ENCODE results near the gene PTPRT. TPM values are rescaled to one million over a fixed set of nuclear protein-coding genes. Genes with fewer than 3 reads are reported as not detected.

Gene PTPRT
- total and polyA plus RNA-seq, 2 of the 13 experiments (the other 11 are each of a cell fraction or from before 2014, with no cell fraction given): under 0.01 to 0.09 TPM

- Histone ChIP-seq H4K20me1 (ENCODE audit: insufficient read depth, low read length) (no peaks in the 10 kb centered on the region), H3K79me2 (ENCODE audit: insufficient read depth, low read length) (no peaks in the 10 kb centered on the region), H3K9me3 (ENCODE audit: low read length) (0 out of 2 replicates have a peak, but pooled peaks cover 4% of the 10 kb centered on the region), H3K9ac (ENCODE audit: insufficient read depth, low read depth, low read length) (no peak overlapping the region), H2AFZ (ENCODE audit: low read length) (no peak overlapping the region), H3K4me3 (replicated peaks in 1 of 3; ENCODE audit: insufficient read depth in 1 of 3, low read depth in 2 of 3, low read length in 3 of 3) (no peak overlapping the region), H3K4me2 (ENCODE audit: low read depth, low read length) (no peak overlapping the region), H3K27me3 (ENCODE audit: control insufficient read depth in 1 of 2, insufficient read depth in 2 of 2, low read length in 2 of 2) (no peaks in the 10 kb centered on the region), H3K36me3 (replicated peaks in 1 of 2; ENCODE audit: control insufficient read depth in 1 of 2, insufficient read depth in 2 of 2, low read length in 2 of 2) (no peaks in the 10 kb centered on the region), H3K27ac (ENCODE audit: extremely low read length, insufficient read depth, low read length) (no peak overlapping the region), H3K4me1 (ENCODE audit: insufficient read depth, low read length) (no peaks in the 10 kb centered on the region)
- FAIRE-seq (no peak), ATAC-seq (no peak), DNase-seq (ENCODE audit: low spot score) (no peak)
- ChIA-PET CTCF (ENCODE audit: low intra/inter-chr PET ratio, low total read pairs) (no interaction called here), POLR2A (no interaction called here)
- BruUV-seq (replicated peaks): no TSS peak
- no peak for TF ChIP-seq IRX3 (CRISPR knock-in tag; IDR thresholded peaks at IDR 0.05; ENCODE audit: borderline replicate concordance, low read depth)
- in situ Hi-C loops (cut with HindIII; ENCODE audit: extremely low pct_ligation_motif_present, low pct_unique_long_range_greater_than_20kb): no loop called here
- 54% methylated on average over 10 of the region's 10 CpGs for WGBS (ENCODE audit: low lambda C conversion rate)
- intact Hi-C loops (cut with micrococcal nuclease; ENCODE audit: unreplicated experiment): no loop called here
Observed at GRCh38 chr20:42085366-42085765, 1104.3 kb downstream of the PTPRT start.

DNA sequence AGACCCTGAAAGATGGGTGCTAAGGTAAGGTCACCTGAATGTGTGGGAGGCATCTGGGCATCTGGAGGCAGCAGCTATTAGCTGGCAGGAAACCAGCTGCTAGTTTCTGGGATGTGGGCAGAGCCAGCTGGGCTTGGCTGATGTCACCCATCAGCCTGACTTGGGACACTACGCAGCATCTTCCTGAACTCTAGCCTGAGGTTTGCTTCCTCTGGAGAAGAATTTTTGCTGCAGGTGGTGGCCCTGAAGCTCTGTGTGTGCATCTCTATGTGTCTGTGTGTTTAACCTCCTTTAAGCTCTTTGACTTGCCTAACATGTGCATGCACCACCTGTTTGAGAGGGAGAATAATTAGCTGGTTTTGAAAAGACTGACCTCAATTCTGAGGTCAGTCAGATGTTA lies 1106.4 kb downstream of the PTPRT start:
- ChIA-PET CTCF (ENCODE audit: low intra/inter-chr PET ratio, low total read pairs) (no interaction called here), POLR2A (no interaction called here)
- intact Hi-C loops (cut with micrococcal nuclease; ENCODE audit: unreplicated experiment) (no loop called here), in situ Hi-C loops (cut with HindIII; ENCODE audit: extremely low pct_ligation_motif_present, low pct_unique_long_range_greater_than_20kb) (no loop called here)
- no peak for ATAC-seq
- H3K4me1 ChIP-seq (ENCODE audit: insufficient read depth, low read length): no peaks in the 10 kb centered on the region
- BruUV-seq (replicated peaks): no TSS peak
- H4K20me1 ChIP-seq (ENCODE audit: insufficient read depth, low read length): no peaks in the 10 kb centered on the region
- 0 out of 2 replicates have a peak, but pooled peaks cover 4% of the 10 kb centered on the region for H3K9me3 ChIP-seq (ENCODE audit: low read length)
- 67% methylated on average over 1 of the region's 1 CpG for WGBS (ENCODE audit: low lambda C conversion rate)
- H3K9ac ChIP-seq (ENCODE audit: insufficient read depth, low read depth, low read length): no peak overlapping the region
- H3K27ac ChIP-seq (ENCODE audit: extremely low read length, insufficient read depth, low read length): no peak overlapping the region
- H3K79me2 ChIP-seq (ENCODE audit: insufficient read depth, low read length): no peaks in the 10 kb centered on the region
- H3K4me3 ChIP-seq (replicated peaks in 1 of 3; ENCODE audit: insufficient read depth in 1 of 3, low read depth in 2 of 3, low read length in 3 of 3): no peak overlapping the region
- DNase-seq (ENCODE audit: low spot score): no peak
- H2AFZ ChIP-seq (ENCODE audit: low read length): no peak overlapping the region
- H3K27me3 ChIP-seq (ENCODE audit: control insufficient read depth in 1 of 2, insufficient read depth in 2 of 2, low read length in 2 of 2): no peaks in the 10 kb centered on the region
- no peak for FAIRE-seq
- H3K36me3 ChIP-seq (replicated peaks in 1 of 2; ENCODE audit: control insufficient read depth in 1 of 2, insufficient read depth in 2 of 2, low read length in 2 of 2): no peaks in the 10 kb centered on the region
- no peak overlapping the region for H3K4me2 ChIP-seq (ENCODE audit: low read depth, low read length)
- no peak for TF ChIP-seq ZNF710 (CRISPR knock-in tag; IDR thresholded peaks at IDR 0.05; ENCODE audit: borderline replicate concordance)
- no peak for TF ChIP-seq MTF2 (CRISPR knock-in tag; IDR thresholded peaks at IDR 0.05; ENCODE audit: borderline replicate concordance)
- TF ChIP-seq PRDM10 (CRISPR knock-in tag; IDR thresholded peaks at IDR 0.05; ENCODE audit: low read depth): no peak
- no peak for TF ChIP-seq MXI1 (IDR thresholded peaks at IDR 0.05; ENCODE audit: borderline replicate concordance, low read depth, low read length)
- no peak for TF ChIP-seq CREM (IDR thresholded peaks at IDR 0.05)
- no peak for TF ChIP-seq CREM (CRISPR knock-in tag; IDR thresholded peaks at IDR 0.05)
- no peak for TF ChIP-seq SMARCC2 (IDR thresholded peaks at IDR 0.05)
- TF ChIP-seq, protein P1, sequence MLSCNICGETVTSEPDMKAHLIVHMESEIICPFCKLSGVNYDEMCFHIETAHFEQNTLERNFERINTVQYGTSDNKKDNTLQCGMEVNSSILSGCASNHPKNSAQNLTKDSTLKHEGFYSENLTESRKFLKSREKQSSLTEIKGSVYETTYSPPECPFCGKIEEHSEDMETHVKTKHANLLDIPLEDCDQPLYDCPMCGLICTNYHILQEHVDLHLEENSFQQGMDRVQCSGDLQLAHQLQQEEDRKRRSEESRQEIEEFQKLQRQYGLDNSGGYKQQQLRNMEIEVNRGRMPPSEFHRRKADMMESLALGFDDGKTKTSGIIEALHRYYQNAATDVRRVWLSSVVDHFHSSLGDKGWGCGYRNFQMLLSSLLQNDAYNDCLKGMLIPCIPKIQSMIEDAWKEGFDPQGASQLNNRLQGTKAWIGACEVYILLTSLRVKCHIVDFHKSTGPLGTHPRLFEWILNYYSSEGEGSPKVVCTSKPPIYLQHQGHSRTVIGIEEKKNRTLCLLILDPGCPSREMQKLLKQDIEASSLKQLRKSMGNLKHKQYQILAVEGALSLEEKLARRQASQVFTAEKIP (CRISPR knock-in tag; IDR thresholded peaks at IDR 0.05; ENCODE audit: borderline replicate concordance): no peak
- TF ChIP-seq ZNF766 (CRISPR knock-in tag; IDR thresholded peaks at IDR 0.05; ENCODE audit: borderline replicate concordance): no peak
- no peak for TF ChIP-seq ZNF264 (CRISPR knock-in tag; IDR thresholded peaks at IDR 0.05)
